ENCODE results near the gene KRT34. TPM values are rescaled to one million over a fixed set of nuclear protein-coding genes. Genes with fewer than 3 reads are reported as not detected.

KRT34 gene
- total RNA-seq, 2 donors from 2014 or later, result not detected

GRCh38 chr17:41340934-41341861, 40.9 kb downstream of the KRT34 start:
- no peak for DNase-seq (ENCODE audit: low spot score)
- no peak for ATAC-seq (ENCODE audit: insufficient number of reproducible peaks, low FRiP score, low read depth)
- no peaks in the 10 kb centered on the region for H3K4me1 ChIP-seq (ENCODE audit: control insufficient read depth in 1 of 2, low read depth in 2 of 2)
- no peaks in the 10 kb centered on the region for H3K9me3 ChIP-seq
- H3K36me3 ChIP-seq, result no peaks in the 10 kb centered on the region
- no peak for TF ChIP-seq CTCF (IDR thresholded peaks at IDR 0.05)
- no peak overlapping the region for H3K4me3 ChIP-seq
- no peak overlapping the region for H3K27ac ChIP-seq
- H3K27me3 ChIP-seq (replicated peaks; ENCODE audit: insufficient read depth), result no peaks in the 10 kb centered on the region

GRCh38 chr17:41340494-41340893, 41.6 kb downstream of the KRT34 start:
- Histone ChIP-seq H3K27me3 (replicated peaks; ENCODE audit: insufficient read depth) (no peaks in the 10 kb centered on the region), H3K4me3 (no peak overlapping the region), H3K36me3 (no peaks in the 10 kb centered on the region), H3K9me3 (no peaks in the 10 kb centered on the region), H3K27ac (no peak overlapping the region), H3K4me1 (ENCODE audit: control insufficient read depth in 1 of 2, low read depth in 2 of 2) (no peaks in the 10 kb centered on the region)
- TF ChIP-seq CTCF (IDR thresholded peaks at IDR 0.05), result no peak
- no peak for DNase-seq (ENCODE audit: low spot score)
- no peak for ATAC-seq (ENCODE audit: insufficient number of reproducible peaks, low FRiP score, low read depth)

- H3K27ac ChIP-seq, result no peak overlapping the region
- H3K4me3 ChIP-seq, result no peak overlapping the region
- DNase-seq (ENCODE audit: low spot score) (no peak), ATAC-seq (ENCODE audit: insufficient number of reproducible peaks, low FRiP score, low read depth) (no peak)
- no peak for TF ChIP-seq CTCF (IDR thresholded peaks at IDR 0.05)
- no peaks in the 10 kb centered on the region for H3K27me3 ChIP-seq (replicated peaks; ENCODE audit: insufficient read depth)
- no peaks in the 10 kb centered on the region for H3K9me3 ChIP-seq
- H3K36me3 ChIP-seq, result no peaks in the 10 kb centered on the region
- H3K4me1 ChIP-seq (ENCODE audit: control insufficient read depth in 1 of 2, low read depth in 2 of 2), result no peaks in the 10 kb centered on the region
These were observed 42.4 kb downstream of the KRT34 start for GRCh38 chr17:41339571-41340172.

GRCh38 chr17:41338961-41339485, 43.1 kb downstream of the KRT34 start:
- no peak for TF ChIP-seq CTCF (IDR thresholded peaks at IDR 0.05)
- ATAC-seq (ENCODE audit: insufficient number of reproducible peaks, low FRiP score, low read depth), result no peak
- Histone ChIP-seq H3K4me3 (no peak overlapping the region), H3K4me1 (ENCODE audit: control insufficient read depth in 1 of 2, low read depth in 2 of 2) (no peaks in the 10 kb centered on the region), H3K9me3 (no peaks in the 10 kb centered on the region), H3K27me3 (replicated peaks; ENCODE audit: insufficient read depth) (no peaks in the 10 kb centered on the region), H3K27ac (no peak overlapping the region), H3K36me3 (no peaks in the 10 kb centered on the region)
- DNase-seq (ENCODE audit: low spot score), result no peak

- H3K27ac ChIP-seq, result no peak overlapping the region
- no peak for DNase-seq (ENCODE audit: low spot score)
- H3K9me3 ChIP-seq, result no peaks in the 10 kb centered on the region
- no peak for TF ChIP-seq CTCF (IDR thresholded peaks at IDR 0.05)
- H3K27me3 ChIP-seq (replicated peaks; ENCODE audit: insufficient read depth), result no peaks in the 10 kb centered on the region
- no peak overlapping the region for H3K4me3 ChIP-seq
- H3K4me1 ChIP-seq (ENCODE audit: control insufficient read depth in 1 of 2, low read depth in 2 of 2), result no peaks in the 10 kb centered on the region
- no peaks in the 10 kb centered on the region for H3K36me3 ChIP-seq
- no peak for ATAC-seq (ENCODE audit: insufficient number of reproducible peaks, low FRiP score, low read depth)
These were observed 46.4 kb downstream of the KRT34 start for GRCh38 chr17:41335747-41336146.
